HG03378 (cell line): ENCODE results near the gene AKT1S1.

Experiments
- ATAC-seq: cut with Tn5 transposase; IDR thresholded peaks from one replicate; pipeline ENCODE4 v1.9.1; 2021; ENCODE audit warnings: mild to moderate bottlenecking, moderate library complexity; ENCODE audit not compliant: unreplicated experiment

AKT1S1 gene

GRCh38 chr19:49887037-49887664 is 10.0 kb upstream of the AKT1S1 start:
- no peak for ATAC-seq

DNA sequence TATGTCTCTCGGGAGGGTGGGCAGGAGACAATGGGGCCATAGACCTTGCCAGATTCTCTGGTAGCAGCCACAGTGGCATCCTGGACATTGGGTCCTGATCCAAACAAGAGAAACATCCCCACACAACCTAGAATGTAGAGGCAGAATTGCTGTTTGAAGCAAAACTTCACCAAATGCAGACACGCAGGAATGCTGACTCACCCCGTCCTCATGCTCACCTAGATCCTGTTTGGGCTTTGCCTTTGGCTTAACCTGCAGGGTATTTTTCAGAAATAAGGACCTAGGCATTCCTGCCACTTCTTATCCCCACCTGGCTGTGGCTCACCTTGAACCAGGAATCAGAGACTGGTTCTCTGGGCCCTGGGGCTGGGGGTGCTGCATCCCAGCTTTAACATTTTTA is 7.6 kb upstream of the AKT1S1 start:
- no peak for ATAC-seq

GRCh38 chr19:49884109-49884508 is 7.0 kb upstream of the AKT1S1 start:
- ATAC-seq: no peak

- no peak for ATAC-seq
Observed at GRCh38 chr19:49883094-49883493, 5.9 kb upstream of the AKT1S1 start.

DNA sequence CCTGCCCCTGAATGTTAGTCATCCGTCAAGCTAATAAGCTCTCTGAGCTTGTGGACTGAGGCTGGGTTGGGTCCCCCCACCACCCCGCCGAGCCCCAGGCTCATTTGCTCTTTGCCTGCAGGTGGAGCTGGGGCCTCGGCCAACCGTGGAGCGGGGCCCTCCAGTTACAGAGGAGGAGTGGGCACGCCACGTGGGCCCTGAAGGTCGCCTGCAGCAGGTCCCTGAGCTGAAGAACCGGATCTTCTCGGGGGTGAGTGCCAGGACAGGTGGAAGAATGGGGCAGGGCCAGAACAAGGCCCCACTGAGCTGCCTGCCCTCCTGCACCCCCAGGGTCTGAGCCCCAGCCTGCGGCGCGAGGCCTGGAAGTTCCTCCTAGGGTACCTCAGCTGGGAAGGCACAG is 5.5 kb upstream of the AKT1S1 start:
- ATAC-seq: no peak

GRCh38 chr19:49881672-49882394 is 4.7 kb upstream of the AKT1S1 start:
- ATAC-seq: no peak

DNA sequence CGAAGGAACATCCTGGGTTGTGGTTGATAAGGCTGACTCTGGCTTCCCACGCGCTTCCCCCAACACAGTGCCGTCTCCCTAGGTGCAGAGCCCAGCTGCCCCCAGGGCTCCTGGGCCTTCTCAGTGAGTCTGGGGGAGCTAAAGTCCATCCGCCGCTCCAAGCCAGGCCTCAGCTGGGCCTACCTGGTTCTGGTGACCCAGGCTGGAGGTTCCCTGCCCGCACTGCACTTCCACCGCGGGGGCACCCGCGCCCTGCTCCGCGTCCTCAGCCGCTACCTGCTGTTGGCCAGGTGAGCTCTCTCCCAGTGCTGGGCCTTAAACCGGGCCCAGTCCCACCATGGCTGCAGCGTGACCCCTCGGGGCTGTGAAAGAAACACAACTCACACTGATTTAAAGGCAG is 4.0 kb upstream of the AKT1S1 start:
- no peak for ATAC-seq

DNA sequence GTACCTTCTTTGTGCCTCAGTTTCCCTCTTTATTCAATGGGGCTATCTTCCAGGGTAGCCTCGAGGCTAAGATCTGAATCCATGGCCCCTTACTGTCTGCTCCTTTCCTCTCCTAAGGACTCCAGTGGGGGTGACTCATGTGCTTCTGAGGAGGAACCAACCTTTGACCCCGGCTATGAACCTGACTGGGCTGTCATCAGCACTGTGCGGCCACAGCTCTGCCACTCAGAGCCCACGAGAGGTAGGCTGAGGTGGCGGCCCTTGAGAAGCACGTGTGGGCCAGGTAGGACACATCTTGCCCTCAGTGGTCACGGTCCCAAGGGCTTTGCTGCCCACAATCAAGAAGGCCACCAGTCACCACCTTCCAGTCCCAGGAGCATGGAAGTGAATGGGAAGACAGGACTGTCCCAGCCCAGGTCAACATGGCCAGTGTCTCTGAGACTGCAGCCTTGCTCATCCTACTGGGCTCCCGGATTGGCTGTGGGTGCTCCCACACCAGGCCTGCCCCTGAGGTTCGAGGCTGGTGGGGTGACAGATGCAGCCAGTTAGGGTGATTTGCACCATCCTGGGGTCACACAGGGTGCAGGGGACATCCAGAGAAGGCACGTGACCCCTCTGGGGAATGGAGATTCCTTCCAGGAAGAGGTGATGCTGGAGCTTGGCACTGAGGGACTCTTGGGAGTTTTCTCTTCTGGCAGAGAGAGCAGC is 3.2 kb upstream of the AKT1S1 start:
- ATAC-seq: no peak

- no peak for ATAC-seq
Observed at GRCh38 chr19:49879243-49879963, 2.2 kb upstream of the AKT1S1 start.

GRCh38 chr19:49878744-49879070 is 1.6 kb upstream of the AKT1S1 start:
- ATAC-seq: no peak

DNA sequence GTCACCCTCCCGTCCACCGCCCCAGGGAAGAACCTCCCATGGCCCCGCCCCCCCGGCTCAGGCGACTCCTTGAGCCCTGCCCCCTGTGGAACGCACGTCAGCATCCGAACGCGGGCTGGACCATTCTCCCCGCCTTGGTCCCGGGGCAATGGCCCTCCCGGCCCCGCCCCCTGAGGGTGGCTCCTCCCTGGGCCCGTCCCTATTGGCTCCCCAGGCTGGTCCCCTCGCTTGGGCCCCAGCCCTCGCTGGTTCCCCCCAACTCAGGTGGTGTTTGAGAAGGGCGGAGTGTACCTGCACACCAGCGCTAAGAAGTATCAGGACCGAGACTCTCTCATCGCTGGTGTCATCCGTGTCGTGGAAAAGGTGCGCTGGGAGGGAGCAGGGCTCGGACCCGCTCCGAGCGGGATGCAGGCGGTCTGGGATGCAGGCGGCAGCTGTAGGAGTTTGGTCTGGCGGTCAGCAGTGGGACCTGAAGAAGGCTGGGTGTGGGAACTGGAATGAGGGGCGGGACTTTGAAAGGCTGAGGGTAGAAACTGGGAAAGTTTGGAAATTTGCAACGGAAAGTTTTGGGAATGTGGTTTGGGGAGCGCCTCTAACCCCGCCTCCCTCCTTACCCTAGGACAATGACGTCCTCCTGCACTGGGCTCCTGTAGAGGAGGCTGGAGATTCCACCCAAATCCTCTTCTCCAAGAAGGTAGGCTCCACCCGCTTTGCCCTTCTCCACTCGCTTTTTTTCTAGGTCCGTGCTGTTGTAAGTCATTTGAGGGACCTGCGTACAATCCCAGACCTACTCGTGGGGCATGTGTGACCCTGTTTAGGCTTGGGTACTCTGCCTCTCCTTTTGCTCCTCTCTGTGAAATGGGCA is 956 bp upstream of the AKT1S1 start:
- peak; percentile 28 for ATAC-seq

- ATAC-seq: peak; percentile 41
Observed at GRCh38 chr19:49876422-49877019, 634 bp downstream of the AKT1S1 start.

DNA sequence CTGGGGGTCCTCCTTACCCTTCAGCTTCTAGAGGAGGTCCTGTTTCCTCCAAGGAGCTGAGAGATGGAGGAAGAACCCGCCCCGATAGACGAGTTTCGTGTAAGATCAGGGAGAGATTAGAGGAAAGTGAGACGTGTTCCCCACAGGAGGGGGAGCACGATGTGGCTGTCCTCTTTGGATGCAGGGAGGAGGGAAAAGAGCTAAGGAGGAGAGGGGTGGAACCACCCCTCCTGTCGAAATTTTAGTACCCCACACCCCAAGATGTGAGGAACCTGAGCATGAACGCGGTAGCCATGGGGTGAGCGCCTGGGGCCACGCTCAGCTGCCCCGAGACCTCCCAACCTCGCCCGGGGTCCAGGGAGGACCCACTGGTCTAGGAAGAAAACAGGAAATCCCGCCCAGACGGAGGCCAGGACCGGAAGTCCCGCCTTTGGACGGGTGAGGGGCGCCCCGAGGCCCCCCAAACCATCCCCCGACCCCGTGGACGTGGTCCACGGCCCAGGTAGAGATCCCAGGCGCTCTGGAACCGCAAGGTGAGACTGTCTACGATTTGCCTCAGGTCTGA is 1.2 kb downstream of the AKT1S1 start:
- no peak for ATAC-seq

- ATAC-seq: no peak
Observed at GRCh38 chr19:49875177-49875576, 2.0 kb downstream of the AKT1S1 start.

DNA sequence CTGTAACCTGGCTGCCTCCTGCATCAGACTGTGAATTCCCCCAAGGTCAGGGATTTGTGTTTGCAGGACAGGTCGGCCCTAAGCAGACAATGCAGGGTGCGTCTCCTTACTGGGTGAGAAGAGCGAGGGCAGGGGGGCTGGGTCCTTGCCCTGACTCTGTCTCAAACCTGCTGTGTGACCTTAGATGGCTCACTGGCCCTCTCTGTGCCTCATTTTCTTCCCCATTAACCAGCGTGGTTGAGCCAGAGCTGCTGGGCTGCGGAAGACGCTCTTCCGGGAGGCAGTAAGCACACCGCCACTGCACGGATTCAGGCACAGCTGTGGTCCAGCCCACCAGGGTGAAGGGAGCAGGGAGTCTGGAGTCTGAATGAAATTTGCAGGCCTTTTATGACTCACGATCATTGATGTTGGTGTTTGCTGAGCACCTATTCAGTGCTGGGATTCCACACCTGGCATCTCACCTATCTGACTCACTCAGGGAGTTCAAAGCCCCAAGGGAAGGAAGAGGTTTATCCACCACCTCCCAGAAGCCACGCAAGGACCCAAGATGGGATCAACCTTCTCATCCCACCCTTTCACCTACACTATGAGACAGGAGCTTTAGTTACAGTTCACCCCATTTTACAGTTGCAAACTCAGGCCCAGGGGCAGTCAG is 2.5 kb downstream of the AKT1S1 start:
- no peak for ATAC-seq

GRCh38 chr19:49873834-49874233 is 3.3 kb downstream of the AKT1S1 start:
- ATAC-seq: no peak

DNA sequence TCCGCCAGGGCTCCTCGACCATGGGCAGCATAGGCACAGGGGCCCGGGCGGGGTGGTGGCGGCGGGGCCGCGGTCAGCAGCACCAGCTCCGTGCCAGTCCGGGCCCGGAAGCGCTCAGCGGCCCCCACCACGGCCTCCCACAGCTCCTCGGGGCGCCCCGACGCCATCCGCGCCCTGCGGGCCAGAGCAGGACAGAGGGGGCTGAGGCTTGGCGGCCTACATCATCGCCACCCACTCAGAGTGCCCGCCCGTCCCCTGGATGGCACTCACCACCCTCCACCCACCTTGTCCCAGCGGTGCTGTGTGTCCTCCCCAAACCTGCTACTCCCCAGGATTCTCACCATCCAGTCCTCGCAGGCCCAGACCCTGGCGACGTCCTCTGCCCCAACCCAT is 4.0 kb downstream of the AKT1S1 start:
- ATAC-seq: no peak

DNA sequence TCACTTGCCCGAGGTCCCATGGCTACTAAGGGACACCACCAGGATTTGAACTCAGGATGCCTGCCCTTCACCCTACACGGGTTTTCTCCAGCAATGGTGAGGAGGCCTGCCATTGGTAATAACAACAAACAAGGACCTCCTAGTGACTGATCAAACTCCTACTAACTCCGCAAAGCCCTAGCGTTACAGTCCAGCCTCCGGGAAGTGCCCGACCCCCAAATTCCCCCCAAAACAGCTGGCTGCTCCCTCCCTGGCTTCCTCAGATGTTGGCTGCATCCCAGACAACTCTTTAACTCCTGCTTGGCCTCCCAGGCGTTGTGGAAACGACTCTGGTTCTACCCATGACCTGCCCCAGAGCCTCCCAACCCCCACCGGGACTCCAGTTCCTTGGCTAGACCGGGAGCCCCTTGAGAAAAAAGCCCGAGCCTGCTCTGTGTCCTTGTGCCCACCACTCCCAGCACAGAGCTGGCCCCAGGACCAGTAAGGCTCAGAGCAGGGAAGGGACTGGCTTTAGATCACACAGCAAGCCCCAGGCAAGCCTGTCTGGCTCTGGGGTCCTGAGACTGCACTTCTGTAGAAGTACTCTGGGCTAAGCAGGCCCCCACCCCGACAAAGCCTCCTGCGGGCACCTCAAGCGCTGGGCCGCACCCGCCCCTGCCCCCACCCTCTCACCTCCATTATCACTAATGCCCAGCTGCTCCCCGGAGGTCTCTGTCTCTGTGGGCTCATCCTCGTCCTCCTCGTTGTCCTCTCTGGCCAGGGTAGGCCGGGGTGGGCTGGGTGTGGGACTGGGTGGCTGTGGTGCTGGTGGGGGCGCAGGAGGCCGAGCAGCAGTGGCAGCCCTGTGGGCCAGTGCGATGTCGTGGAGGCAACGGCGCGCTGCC is 4.7 kb downstream of the AKT1S1 start:
- ATAC-seq: no peak
